GM23338 (cell line): Measurements from ENCODE around the gene LOXL4. TPM values are rescaled to one million over a fixed set of nuclear protein-coding genes. Genes with fewer than 3 reads are reported as not detected.

Experiments used
- ATAC-seq: fragments of 200-7000 bp; cut with Tn5 transposase; 3 replicates; pipeline ENCODE4 v1.9.1; 2020
- DNase-seq: peaks from one replicate; pipeline ENCODE4 v3.0.0-alpha.2; 2015; ENCODE audit warnings: low spot score
- H2AFZ ChIP-seq: fragments of 200-600 bp; sonication (generic); 2 replicates; pipeline ENCODE4 v1.8.0; 2016; ENCODE audit warnings: antibody characterized with exemption, mild to moderate bottlenecking, moderate library complexity
- H3F3A ChIP-seq: fragments of 200-600 bp; sonication (generic); replicated peaks from 2 replicates; pipeline ENCODE4 v1.8.0; 2017; ENCODE audit warnings: antibody characterized with exemption, mixed run types, low read depth
- H3K27ac ChIP-seq: fragments of 200-600 bp; sonication (generic); 2 replicates; pipeline ENCODE4 v1.6.1; 2016; ENCODE audit warnings: low read depth
- H3K27me3 ChIP-seq: fragments of 200-600 bp; sonication (generic); 2 replicates; pipeline ENCODE4 v1.8.0; 2016; ENCODE audit warnings: mild to moderate bottlenecking, mixed run types, moderate library complexity; ENCODE audit not compliant: insufficient read depth
- H3K36me3 ChIP-seq: fragments of 200-600 bp; sonication (generic); 2 replicates; pipeline ENCODE4 v1.8.0; 2016; ENCODE audit warnings: mild to moderate bottlenecking; ENCODE audit not compliant: insufficient read depth
- H3K4me1 ChIP-seq: fragments of 200-600 bp; sonication (generic); 2 replicates; pipeline ENCODE4 v1.8.0; 2016; ENCODE audit warnings: mild to moderate bottlenecking, moderate library complexity; ENCODE audit not compliant: insufficient read depth
- H3K4me2 ChIP-seq: fragments of 200-600 bp; sonication (generic); 2 replicates; pipeline ENCODE4 v1.7.1; 2017; ENCODE audit warnings: mixed run types
- H3K4me3 ChIP-seq: fragments of 200-600 bp; sonication (generic); 2 replicates; pipeline ENCODE4 v1.6.1; 2016; ENCODE audit warnings: mixed run types
- H3K79me2 ChIP-seq: fragments of 200-600 bp; sonication (generic); replicated peaks from 2 replicates; pipeline ENCODE4 v1.8.0; 2017; ENCODE audit warnings: mild to moderate bottlenecking; ENCODE audit not compliant: insufficient read depth
- H3K9me2 ChIP-seq: fragments of 200-600 bp; sonication (generic); 2 replicates; pipeline ENCODE4 v1.8.0; 2017; ENCODE audit not compliant: insufficient read depth
- H4K20me1 ChIP-seq: fragments of 200-600 bp; sonication (generic); replicated peaks from 2 replicates; pipeline ENCODE4 v1.8.0; 2017; ENCODE audit warnings: mild to moderate bottlenecking; ENCODE audit not compliant: insufficient read depth
- H3K27ac Mint-ChIP-seq: 2 replicates; pipeline ENCODE4 v1.8.0; 2020; ENCODE audit warnings: inconsistent platforms, mild to moderate bottlenecking, moderate library complexity, mixed read lengths
- H3K27me3 Mint-ChIP-seq: 3 replicates; pipeline ENCODE4 v1.8.0; 2022; ENCODE audit warnings: low read depth, mild to moderate bottlenecking, moderate library complexity, mixed read lengths, inconsistent platforms; ENCODE audit not compliant: insufficient read depth, poor library complexity
- H3K36me3 Mint-ChIP-seq: 3 replicates; pipeline ENCODE4 v1.8.0; 2021; ENCODE audit warnings: low read depth, mild to moderate bottlenecking, inconsistent platforms, moderate library complexity, mixed read lengths
- H3K4me1 Mint-ChIP-seq: 3 replicates; pipeline ENCODE4 v1.8.0; 2020; ENCODE audit warnings: mild to moderate bottlenecking, inconsistent platforms, mixed read lengths
- H3K4me3 Mint-ChIP-seq: 3 replicates; pipeline ENCODE4 v1.8.0; 2021; ENCODE audit warnings: moderate library complexity, mild to moderate bottlenecking, inconsistent platforms, mixed read lengths
- H3K9me3 Mint-ChIP-seq: 3 replicates; pipeline ENCODE4 v1.8.0; 2020; ENCODE audit warnings: moderate library complexity, mild to moderate bottlenecking, inconsistent platforms, mixed read lengths
- CREB1 ChIP-seq: fragments of 250-450 bp; sonication (Bioruptor Pico); IDR thresholded peaks from 2 replicates; pipeline ENCODE4 v1.5.0; 2020; ENCODE audit warnings: low read depth, mild to moderate bottlenecking, moderate library complexity
- ETS1 ChIP-seq: IDR thresholded peaks from 2 replicates; pipeline ENCODE4 v1.6.1; 2016; ENCODE audit warnings: antibody characterized with exemption
- EZH2 ChIP-seq: fragments of 200-600 bp; sonication (generic); IDR thresholded peaks from one replicate; pipeline ENCODE4 v1.8.0; 2017; ENCODE audit warnings: antibody characterized with exemption, mild to moderate bottlenecking, low read depth; ENCODE audit not compliant: unreplicated experiment
- NANOG ChIP-seq: IDR thresholded peaks from 2 replicates; pipeline ENCODE4 v1.6.1; 2016; ENCODE audit warnings: antibody characterized with exemption, borderline replicate concordance
- POLR2AphosphoS5 ChIP-seq: IDR thresholded peaks from 2 replicates; pipeline ENCODE4 v1.6.1; 2016; ENCODE audit warnings: antibody characterized with exemption, low read depth
- STAT1 ChIP-seq: IDR thresholded peaks from one replicate; pipeline ENCODE4 v1.6.1; 2016; ENCODE audit warnings: antibody characterized with exemption; ENCODE audit not compliant: unreplicated experiment
- ZNF114 ChIP-seq: fragments of 250-450 bp; sonication (Bioruptor Pico); IDR thresholded peaks from 2 replicates; pipeline ENCODE4 v1.5.0; 2020; ENCODE audit warnings: mild to moderate bottlenecking, moderate library complexity
- ZNF331 ChIP-seq: fragments of 250-450 bp; sonication (Bioruptor Pico); IDR thresholded peaks from 2 replicates; pipeline ENCODE4 v1.5.0; 2020; ENCODE audit warnings: low read depth, mild to moderate bottlenecking, moderate library complexity
- ZNF462 ChIP-seq: fragments of 250-450 bp; sonication (Bioruptor Pico); IDR thresholded peaks from 2 replicates; pipeline ENCODE4 v1.5.0; 2020; ENCODE audit warnings: mild to moderate bottlenecking, moderate library complexity
- polyA plus RNA-seq: library from polyadenylated mRNA; unstranded; fragments of >200 nt; fragmentation: Nextera tagmentation; extraction: Ambion mirVana; gene quantifications from 2 replicates; pipeline ENCODE4 v1.2.1, GENCODE V29; 2016
- total RNA-seq: library from RNA; depleted of rRNA; stranded (reverse); fragments of >200 nt; shearing (Covaris generic); gene quantifications from 2 replicates; pipeline ENCODE4 v1.2.3, GENCODE V29; 2014
- TF ChIP-seq, protein P1 (sequence below), 2 experiments: fragments of 200-600 bp in 1 of 2; sonication (generic) in 1 of 2; conservative IDR thresholded peaks; 2 replicates each; pipeline versions ENCODE4 v1.5.1 to v1.6.1; 2016 to 2017; ENCODE audit warnings: antibody characterized with exemption in 2 of 2, low read depth in 2 of 2, mild to moderate bottlenecking in 2 of 2, moderate library complexity in 1 of 2

Gene LOXL4
- total and polyA plus RNA-seq, 2 experiments from 2014 or later: 0.21 to 0.38 TPM

DNA sequence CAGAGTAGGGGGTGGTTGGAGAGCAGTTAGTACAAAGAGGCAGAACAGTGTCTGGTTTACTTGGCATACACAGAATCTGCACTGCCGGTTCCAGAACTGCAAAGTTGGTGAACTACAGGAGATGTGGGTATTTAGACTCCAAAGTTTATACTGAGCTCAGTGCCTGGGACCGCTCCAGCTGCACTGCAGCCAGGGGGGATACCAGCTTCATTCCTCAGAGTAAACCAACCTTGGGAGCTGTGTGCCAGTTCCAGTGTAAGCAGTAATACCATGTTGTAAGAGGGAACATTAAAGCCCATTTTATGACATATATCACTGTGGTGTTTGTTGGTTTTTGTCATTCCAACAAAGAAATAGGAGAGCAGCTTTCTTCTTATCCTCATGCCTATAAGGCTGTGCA is 23.4 kb downstream of the LOXL4 start:
- H3K27me3 Mint-ChIP-seq: no peaks in the 10 kb centered on the region

More for the DNA sequence above, 23.4 kb downstream of the LOXL4 start:
- no peak overlapping the region for H3K4me2 ChIP-seq
- no peak overlapping the region for H3K27ac ChIP-seq
- peaks cover 12% of the 10 kb centered on the region for H3K36me3 ChIP-seq
- peaks cover 11% of the 10 kb centered on the region for H3K36me3 Mint-ChIP-seq
- no peak for ATAC-seq
- H3K9me3 Mint-ChIP-seq: no peaks in the 10 kb centered on the region
- H3K4me1 Mint-ChIP-seq: peaks cover 2% of the 10 kb centered on the region; the same call in 2 of the 3 replicates
- H3K27me3 ChIP-seq: no peaks in the 10 kb centered on the region
- H3K4me1 ChIP-seq: no peaks in the 10 kb centered on the region
- H2AFZ ChIP-seq: no peak overlapping the region
- H3K27ac Mint-ChIP-seq: no peak overlapping the region
- H3K4me3 Mint-ChIP-seq: no peak overlapping the region
- no peaks in the 10 kb centered on the region for H3K9me2 ChIP-seq
- H3F3A ChIP-seq: no peaks in the 10 kb centered on the region
- no peaks in the 10 kb centered on the region for H3K79me2 ChIP-seq
- TF ChIP-seq ZNF331 (CRISPR knock-in tag) (no peak), ZNF462 (CRISPR knock-in tag) (no peak), CREB1 (CRISPR knock-in tag) (no peak), STAT1 (no peak), ETS1 (no peak), POLR2AphosphoS5 (no peak), NANOG (no peak), EZH2 (no peak), ZNF114 (CRISPR knock-in tag) (no peak)
- TF ChIP-seq, protein P1, sequence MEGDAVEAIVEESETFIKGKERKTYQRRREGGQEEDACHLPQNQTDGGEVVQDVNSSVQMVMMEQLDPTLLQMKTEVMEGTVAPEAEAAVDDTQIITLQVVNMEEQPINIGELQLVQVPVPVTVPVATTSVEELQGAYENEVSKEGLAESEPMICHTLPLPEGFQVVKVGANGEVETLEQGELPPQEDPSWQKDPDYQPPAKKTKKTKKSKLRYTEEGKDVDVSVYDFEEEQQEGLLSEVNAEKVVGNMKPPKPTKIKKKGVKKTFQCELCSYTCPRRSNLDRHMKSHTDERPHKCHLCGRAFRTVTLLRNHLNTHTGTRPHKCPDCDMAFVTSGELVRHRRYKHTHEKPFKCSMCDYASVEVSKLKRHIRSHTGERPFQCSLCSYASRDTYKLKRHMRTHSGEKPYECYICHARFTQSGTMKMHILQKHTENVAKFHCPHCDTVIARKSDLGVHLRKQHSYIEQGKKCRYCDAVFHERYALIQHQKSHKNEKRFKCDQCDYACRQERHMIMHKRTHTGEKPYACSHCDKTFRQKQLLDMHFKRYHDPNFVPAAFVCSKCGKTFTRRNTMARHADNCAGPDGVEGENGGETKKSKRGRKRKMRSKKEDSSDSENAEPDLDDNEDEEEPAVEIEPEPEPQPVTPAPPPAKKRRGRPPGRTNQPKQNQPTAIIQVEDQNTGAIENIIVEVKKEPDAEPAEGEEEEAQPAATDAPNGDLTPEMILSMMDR (conservative IDR thresholded peaks at IDR 0.05; ENCODE audit: low read depth in 2 of 2): no peak
- DNase-seq: no peak
- no peaks in the 10 kb centered on the region; the same call in 1 of the 2 replicates for H4K20me1 ChIP-seq
- no peak overlapping the region for H3K4me3 ChIP-seq
